GM13976 (cell line): ENCODE data around the gene NT5DC4.

Source experiments
- DNase-seq: peaks from one replicate; pipeline ENCODE4 v3.0.0; 2012; ENCODE audit warnings: low spot score
- in situ Hi-C: fragments of 300-500 bp; cut with MboI; formaldehyde crosslinking; loops from one replicate; pipeline ENCODE4 v1.12.0; 2022; ENCODE audit warnings: low sequenced_read_pairs, mixed read lengths, inconsistent platforms; ENCODE audit not compliant: unreplicated experiment
- TF ChIP-seq, protein P1 (sequence below): IDR thresholded peaks from 2 replicates; pipeline ENCODE4 v1.5.1; 2012; ENCODE audit warnings: borderline replicate concordance, mild to moderate bottlenecking; ENCODE audit not compliant: insufficient read depth; ENCODE audit errors: extremely low read depth, missing control alignments, control extremely low read depth

Gene NT5DC4

GRCh38 chr2:112718863-112719370 lies 1.9 kb upstream of the NT5DC4 start:
- DNase-seq, result no peak
- in situ Hi-C loops, result loop anchor here (25.0 kb wide), 1 partner anchor 657 kb away; the partner anchor contains the start of gene TMEM87B
- TF ChIP-seq, protein P1, sequence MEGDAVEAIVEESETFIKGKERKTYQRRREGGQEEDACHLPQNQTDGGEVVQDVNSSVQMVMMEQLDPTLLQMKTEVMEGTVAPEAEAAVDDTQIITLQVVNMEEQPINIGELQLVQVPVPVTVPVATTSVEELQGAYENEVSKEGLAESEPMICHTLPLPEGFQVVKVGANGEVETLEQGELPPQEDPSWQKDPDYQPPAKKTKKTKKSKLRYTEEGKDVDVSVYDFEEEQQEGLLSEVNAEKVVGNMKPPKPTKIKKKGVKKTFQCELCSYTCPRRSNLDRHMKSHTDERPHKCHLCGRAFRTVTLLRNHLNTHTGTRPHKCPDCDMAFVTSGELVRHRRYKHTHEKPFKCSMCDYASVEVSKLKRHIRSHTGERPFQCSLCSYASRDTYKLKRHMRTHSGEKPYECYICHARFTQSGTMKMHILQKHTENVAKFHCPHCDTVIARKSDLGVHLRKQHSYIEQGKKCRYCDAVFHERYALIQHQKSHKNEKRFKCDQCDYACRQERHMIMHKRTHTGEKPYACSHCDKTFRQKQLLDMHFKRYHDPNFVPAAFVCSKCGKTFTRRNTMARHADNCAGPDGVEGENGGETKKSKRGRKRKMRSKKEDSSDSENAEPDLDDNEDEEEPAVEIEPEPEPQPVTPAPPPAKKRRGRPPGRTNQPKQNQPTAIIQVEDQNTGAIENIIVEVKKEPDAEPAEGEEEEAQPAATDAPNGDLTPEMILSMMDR, result no peak

DNA sequence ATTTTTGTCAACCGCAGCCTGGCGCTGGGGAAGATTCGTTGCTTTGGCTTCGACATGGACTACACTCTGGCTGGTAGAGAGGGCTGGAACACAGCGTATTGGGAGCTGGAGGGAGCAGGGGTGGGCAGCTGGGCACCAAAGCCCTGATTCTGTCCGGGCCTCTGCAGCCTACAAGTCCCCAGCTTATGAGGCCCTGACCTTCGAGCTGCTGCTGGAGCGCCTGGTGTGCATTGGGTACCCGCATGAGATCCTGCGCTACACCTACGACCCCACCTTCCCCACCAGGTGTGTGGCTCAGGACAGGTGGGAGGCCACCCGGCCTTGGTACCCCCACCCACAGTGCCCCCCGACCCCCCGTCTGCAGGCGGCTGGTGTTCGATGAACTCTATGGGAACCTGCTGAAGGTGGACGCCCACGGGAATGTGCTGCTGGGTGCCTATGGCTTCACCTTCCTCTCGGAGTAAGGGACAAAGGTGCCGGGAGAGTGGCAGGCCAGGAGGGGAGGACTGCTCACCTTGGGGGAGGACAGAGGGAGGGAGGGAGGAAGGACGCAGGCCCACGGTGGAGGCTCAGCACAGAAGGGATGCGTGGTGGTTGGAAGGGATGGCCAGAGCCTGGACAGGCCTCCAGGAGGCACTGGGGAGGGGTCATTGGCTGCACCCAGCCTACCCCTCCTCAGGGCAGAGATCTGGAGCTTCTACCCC lies 1.2 kb downstream of the NT5DC4 start:
- TF ChIP-seq, protein P1, result no peak
- in situ Hi-C loops, result loop anchor here (10.0 to 25.0 kb wide), 2 partner anchors 97 to 660 kb away; partner anchors contain the start of gene TMEM87B

DNA sequence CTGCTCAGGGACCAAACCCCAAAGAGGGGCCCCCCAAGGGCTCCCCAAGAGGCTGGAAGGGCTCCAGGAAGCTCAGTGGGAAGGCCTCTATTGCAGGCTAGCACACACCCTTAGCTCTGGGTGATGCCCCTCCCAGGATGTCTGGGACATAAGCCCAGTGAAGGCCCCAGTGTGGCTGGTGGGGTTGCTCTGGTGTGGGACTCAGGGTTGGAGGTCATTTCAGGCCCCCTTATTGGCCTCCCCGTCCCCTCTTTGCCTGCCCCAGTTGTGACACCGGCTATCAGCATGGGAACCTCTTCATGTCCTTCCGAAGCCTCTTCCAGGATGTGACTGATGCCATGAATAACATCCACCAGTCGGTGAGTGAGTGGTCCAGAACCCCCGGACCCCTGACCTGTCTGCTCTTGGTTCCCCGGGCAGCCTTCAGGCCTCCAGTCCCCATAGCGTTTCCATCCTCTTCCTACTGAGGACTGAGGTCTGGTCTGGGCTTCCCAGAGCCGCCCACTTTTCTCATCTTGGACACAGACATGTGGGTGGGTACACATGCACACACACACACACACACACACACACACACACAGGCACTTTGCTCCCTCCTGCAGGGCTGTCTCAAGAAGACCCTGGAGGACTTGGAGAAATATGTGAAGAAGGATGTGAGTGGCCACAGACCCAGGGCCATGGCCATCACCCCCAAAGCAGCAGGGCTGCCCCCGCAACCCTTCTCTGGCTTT lies 2.2 kb downstream of the NT5DC4 start:
- no peak for DNase-seq
- in situ Hi-C loops, result loop anchor here (10.0 to 25.0 kb wide), 2 partner anchors 98 to 661 kb away; partner anchors contain the start of gene TMEM87B
- TF ChIP-seq, protein P1, result no peak

More for the DNA sequence above, 1.2 kb downstream of the NT5DC4 start:
- DNase-seq, result no peak

- TF ChIP-seq, protein P1, result no peak
- in situ Hi-C loops, result loop anchor here (10.0 to 25.0 kb wide), 2 partner anchors 99 to 661 kb away; partner anchors contain the start of gene TMEM87B
- DNase-seq, result no peak
Measured at GRCh38 chr2:112723547-112723940, 2.7 kb downstream of the NT5DC4 start.

GRCh38 chr2:112723995-112724394 lies 3.2 kb downstream of the NT5DC4 start:
- TF ChIP-seq, protein P1, result no peak
- in situ Hi-C loops, result loop anchor here (10.0 to 25.0 kb wide), 2 partner anchors 99 to 662 kb away; partner anchors contain the start of gene TMEM87B
- DNase-seq, result no peak
